GM18867 (cell line): ENCODE results near the gene JARID2.

ENCODE experiments used
- ATAC-seq: cut with Tn5 transposase; IDR thresholded peaks from one replicate; pipeline ENCODE4 v1.9.1; 2021; ENCODE audit warnings: mild to moderate bottlenecking, moderate library complexity; ENCODE audit not compliant: unreplicated experiment

JARID2 gene

DNA sequence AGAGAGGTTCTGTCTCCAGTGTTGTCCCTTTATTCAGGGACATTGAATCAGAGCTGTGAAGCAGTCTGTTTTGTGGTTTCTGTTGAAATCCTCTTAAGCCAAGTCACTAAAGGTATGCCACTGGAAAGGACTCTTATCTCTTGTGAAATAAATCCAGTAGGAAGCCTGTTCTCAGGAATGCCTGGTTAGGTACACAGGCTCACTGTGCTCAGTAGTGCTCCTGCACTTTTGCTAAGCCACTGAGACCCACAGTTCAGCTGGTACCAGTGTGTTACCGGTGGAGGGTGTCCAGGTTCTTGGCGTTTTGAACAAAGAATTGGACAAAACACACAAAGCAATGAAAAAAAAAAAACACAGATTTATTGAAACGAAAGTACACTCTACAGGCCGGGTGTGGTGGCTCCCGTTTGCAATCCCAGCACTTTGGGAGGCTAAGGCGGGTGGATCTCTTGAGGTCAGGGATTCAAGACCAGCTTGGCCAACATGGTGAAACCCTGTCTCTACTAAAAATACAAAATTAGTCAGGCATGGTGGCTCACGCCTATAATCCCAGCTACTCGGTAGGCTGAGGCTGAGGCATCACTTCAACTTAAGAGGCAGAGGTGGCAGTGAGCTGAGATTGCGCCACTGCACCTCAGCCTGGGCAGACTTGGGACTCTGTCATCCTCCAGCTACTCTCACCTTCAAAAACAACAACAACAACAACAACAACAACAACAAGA lies 186.1 kb downstream of the JARID2 start:
- no peak for ATAC-seq

DNA sequence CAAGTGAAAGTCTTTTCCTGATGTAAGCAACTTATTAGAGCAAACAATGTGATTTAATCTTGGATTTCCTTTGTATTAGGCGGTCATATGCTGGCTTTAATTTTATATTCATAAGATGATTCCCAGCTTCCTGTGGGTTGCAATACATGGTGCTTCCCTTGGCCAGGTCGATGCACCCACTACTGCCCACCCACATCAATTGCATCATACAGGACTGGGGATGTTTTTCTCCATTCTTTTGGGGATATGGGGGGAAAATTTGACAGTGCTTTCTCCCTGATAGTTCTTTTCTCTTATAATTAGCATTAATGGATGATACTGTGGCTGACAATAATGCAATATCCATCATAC lies 187.6 kb downstream of the JARID2 start:
- no peak for ATAC-seq

DNA sequence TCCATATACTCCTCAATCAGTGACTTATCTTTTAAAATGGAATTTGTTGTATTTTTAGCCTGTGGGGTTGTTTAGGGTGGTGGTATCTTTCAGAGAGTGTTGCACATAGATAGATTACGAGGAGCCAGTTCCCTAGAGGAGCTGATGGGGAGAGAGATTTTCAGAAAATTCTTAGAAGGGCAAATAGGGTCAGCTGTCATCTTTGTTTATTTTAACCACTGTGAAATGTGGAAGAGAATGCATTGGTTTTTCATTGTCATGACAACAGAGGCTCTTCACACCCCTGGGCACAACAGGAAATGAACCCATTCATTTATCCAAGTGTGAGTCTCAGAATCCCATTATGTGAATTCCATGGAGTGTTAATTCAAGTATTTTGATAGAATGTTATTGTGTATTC lies 188.4 kb downstream of the JARID2 start:
- ATAC-seq: no peak

DNA sequence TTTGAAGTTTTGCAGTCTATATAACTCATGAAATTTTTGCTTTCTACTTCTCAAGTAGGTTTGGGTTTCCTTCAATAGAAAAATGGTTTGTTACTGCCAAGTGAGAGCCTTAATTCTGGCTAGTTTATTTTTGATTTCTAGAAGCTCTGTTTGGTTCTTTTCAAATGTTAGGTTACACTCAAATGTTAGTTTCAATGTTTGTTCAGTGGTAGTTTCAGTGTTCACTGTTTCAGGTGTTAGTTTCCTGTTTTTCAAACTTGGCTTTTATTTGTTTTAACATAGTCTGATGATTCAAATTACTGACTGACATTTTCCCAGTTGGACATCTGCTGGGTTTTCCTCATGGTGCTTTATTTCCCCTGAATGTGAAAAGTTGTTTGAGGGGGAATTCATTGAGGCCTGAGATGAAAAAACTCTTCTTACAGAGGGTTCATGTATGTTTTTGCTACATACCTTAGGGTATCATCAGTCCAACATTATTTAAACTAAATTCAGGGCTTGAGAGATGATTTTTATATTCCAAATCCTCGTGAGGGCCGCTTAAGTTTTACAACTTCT lies 189.0 kb downstream of the JARID2 start:
- no peak for ATAC-seq

DNA sequence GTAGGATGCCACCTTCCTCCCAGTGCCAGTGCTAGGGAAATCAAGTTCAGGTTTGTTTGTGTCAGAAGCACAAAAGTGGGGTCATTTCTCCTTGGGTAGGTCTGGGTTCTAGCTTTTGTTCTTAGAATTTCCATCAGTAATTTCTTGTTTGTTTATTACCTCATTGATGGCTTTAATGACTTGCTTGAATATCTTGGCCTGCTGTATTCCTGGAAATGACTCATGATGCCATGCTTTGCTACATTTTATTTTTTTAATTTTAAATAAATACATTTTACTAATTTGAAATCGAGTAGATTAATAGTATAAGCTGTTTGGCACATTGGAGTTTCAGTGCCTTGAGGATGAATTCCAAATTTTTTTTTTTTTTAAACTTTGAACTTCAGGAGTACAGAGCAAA lies 189.6 kb downstream of the JARID2 start:
- no peak for ATAC-seq

DNA sequence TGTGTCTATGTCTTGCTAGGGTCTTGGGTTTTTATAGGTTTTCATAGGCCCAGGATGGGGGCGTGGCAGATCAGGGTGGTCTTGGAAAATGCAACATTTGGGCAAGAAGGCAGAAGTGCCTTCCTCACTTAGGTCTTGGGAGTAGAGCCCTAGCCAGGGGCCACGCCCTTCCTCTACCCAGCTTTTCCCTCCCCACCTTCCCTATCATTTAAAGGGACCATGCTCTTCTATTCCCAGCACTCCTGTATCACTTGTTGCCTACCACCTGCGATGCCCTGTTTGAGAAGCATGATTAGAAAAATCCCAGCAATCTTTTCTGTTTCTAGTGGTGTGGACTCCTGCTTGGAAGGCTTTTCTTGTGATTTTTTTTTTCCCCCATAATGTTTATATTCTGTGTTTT lies 190.6 kb downstream of the JARID2 start:
- ATAC-seq: no peak

DNA sequence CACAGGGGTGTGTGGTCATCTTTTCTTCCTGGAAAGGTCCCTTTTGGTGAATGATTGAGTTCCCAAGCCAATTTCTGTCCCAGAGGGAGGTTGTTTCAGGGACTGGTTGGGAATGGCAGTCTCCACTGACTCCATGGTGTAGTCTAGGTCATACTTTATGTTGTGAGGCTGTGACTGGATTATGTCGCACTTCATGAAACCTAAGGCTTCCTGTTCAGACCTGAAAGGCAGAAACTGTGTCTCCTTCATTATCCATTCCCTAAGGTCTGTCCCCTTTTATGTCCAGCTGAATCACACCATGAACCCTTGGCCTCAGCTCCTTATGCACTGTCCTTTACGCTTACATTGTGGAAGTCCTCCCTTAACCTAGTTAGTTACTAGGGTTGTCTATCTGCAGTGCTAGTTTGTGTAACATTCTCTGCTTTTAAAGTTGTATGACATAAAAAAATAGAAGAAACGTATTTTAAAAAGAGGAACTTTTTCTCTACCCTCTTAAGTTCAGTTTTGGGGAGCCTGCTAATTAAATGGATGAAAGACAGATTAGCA lies 191.3 kb downstream of the JARID2 start:
- no peak for ATAC-seq

DNA sequence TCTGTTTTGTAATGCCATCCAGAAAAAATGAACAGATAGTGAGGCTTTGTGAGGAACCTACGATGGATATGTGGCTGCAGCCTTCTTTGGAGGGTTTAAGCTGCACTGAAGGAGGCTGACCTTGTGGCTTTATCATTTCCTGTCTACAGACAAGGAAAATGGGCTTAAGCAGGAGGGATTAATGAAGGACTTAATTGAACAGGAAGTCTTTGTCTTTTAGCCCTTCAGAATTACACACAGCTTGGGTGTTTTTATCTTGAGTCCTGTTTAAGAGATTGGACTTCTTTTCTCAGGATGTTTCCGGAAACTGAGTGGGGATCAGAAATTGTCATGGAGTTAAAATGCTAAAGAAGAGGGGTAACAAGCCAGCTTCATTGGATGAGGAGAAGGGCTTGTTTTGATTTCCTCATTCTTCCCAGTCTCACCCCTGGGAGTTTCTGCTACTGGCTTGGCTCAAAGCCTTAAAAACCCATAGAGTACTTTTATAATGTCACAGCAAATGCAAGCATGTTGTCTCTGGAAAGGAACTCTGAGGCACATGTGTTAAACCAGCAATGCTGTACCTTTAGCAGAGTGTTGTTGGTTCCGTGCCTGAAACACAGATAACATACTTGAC lies 193.6 kb downstream of the JARID2 start:
- no peak for ATAC-seq

DNA sequence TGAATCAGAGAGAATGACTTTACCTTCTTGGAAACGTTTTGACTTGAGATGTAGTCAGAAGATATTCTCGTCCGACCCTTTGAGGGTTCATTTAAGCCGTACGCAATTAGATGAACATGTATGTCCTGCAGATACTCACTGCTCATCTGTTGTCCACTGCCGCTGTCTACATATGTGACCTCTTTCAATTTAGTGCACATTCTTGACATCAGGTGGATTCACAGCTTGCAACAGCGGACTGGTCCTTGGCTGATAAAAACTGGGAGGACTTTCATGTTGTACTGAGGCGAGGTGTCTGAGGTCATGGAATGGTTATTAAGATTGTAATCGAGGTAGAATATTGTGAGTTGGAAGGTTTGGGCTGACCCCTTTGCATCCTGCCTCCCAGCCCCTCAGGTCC lies 194.2 kb downstream of the JARID2 start:
- no peak for ATAC-seq

DNA sequence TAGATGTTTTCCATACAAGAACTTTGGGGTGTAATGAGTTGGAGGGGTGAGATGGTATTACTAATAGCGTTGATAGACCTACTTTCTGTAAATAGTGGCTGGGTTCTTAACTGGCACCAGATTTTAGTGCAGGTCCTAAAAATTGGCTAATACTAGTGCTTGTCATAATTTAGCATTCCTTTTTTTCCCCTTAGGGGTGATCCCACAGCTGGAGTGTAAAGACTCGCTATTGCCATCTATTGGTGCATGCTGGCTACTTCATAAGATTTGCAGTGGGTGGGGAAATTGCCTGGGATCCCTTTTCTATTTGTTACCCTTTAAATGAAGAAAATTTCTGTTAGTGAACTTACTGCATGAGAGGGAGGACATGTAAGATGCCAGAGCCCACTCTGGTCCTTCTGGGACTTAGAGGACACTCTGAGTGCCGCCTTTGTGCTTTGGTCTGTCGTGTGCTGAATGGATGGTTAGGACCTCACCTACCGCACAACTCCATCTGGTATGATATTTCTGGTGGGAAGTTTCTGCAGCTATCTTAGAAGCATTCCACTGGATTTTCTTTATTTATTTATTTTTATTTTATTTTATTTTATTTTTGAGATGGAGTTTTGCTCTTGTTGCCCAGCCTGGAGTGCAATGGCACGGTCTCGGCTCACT lies 195.5 kb downstream of the JARID2 start:
- ATAC-seq: no peak

DNA sequence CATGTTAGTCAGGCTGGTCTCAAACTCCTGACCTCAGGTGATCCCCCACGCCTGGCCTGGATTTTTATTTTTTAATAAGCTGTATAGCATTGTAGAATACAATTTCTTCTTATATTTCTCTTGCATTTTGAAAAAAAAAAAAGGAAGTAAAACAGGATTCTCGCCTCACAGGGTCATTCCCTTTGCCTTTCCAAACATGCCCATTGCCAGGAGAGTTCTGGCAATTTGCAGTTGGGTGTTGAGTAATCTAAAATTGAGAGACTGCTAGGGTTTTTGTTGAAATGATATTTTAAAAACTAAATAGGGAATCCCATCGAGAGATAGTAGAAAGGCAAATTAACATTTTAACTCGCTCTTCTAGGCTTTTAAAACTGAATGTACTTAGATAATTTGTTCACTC lies 196.1 kb downstream of the JARID2 start:
- no peak for ATAC-seq

DNA sequence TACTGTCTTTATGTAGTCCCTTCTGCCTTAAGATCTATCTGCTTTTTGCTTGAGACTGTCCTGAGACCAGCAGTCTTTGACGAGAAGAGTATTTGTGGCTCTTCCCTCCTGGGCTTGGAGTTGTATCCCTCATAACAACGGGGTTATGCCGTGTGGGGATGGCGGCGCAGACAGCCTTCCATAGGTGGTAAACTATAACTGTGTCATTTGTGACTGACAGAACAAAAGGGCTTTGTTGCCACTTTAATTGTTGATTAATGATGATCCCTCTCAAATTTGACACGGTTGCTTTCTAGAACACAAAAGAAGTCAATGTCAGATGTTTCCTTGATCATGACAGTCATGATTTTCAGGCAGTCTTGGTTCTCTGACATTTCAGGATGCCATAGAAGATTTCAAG lies 196.6 kb downstream of the JARID2 start:
- no peak for ATAC-seq

DNA sequence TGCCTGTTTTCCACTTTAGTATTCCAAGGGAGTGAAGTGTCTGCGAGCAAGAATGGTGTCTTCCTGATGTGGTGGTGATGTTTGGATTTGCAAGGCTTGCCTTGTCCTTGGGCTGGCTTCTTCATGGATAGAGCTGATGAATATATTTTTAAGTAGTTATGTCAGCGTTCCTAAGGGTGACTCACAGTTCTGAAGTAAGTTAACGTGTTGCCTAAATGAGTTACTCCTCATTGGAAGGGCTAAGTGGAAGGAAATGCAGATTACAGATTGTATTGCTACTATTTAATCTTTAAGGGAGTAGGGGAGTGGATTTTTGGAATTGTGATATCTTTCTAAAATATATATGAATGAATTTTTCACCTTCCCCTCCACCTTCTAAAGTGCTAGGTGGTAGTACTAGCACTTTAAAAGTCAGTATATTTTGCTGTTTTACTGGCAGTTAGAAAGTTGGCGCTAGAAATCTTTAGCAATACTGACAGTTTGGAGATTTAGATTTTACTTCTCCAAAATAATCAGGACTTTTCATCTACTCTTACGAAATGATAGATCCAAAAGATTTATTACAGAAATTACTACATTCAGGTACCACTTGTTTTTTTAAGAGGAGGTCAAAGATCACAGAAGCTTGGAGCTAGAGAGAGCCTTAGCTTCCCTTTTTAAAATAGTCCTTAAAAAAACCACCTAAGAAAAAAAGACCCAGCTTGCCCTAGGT lies 197.4 kb downstream of the JARID2 start:
- ATAC-seq: no peak

DNA sequence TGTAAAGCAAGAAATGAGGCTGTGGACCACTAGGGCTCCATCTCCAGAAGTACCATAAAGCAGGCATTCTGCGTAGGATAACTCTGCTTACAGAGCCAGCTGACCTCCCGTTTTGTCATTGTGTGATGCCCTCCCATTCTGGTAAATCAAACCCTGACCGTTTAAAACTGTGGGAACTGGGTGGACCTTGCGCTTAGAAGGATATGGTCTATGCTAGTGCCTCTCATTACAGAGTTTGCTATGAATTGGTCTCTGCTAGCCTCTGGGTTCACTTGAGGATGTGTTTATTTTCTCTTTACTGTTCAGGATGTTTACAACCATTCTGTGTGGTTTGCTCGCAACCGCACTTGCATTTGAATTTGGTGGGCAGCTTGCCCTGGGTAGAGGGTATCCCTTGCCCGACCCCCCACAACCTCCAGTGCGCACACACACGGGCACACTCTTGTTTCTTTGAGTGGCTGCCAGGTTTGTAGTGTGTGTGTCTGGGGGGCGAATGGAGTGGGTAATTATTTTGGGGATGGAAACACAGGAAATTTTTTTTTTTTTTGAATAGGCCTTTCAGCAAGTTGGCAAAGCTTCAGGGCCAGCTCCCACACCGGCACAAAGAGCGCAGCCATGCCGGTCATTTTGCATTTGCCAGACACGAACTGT lies 198.3 kb downstream of the JARID2 start:
- no peak for ATAC-seq

DNA sequence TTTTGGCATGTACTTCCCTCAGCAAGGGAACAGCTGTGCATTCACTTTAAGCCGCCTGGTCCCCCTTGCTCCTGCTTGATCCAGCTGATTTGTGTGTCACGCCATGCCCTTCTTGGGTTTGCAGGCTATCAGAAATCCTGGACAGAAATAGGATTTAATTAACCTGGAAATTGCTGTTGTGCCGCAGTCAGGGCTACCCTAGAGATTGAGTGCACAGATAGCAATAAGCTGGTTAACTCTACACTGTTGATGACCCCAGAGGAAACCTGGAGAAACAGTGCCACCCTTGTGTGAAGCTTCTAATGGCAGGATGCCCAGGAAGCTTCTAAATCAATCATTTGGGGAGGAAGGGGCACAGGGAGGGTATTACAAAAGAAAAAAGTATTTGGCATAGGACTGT lies 199.0 kb downstream of the JARID2 start:
- no peak for ATAC-seq

DNA sequence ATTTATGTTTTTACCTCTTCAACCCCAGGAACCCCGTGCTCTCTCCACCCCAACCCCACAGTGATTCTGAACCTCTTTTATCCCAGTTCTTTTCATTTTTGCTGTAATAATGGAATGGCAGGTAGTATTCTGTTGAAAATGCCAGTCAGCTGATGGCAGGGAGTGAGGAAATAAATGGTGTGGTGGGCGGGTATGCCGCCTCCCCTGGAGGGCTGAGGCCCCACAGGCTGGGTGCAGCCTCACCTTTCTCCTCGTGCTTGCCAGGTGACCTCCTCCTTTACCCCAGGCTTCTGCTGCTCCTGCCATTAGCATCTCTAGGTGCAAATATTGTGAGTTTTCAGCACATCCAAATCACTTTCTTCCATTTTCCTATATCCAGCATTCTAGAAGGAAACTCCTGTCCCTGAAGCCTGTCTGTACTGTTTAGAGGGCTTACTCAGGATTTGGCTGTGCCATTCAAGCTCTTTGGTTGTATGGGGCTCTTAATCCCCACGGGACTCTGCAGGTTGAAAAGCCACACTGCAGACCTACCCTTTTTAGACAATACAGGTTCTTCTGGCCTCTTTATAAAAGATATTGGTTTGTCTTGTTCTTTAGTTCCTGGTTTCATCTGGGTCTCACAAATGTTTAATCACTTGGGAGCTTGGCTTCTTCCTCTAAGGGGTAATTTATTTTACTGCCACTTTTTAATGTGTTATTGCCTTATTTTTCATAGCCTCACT lies 201.8 kb downstream of the JARID2 start:
- no peak for ATAC-seq

DNA sequence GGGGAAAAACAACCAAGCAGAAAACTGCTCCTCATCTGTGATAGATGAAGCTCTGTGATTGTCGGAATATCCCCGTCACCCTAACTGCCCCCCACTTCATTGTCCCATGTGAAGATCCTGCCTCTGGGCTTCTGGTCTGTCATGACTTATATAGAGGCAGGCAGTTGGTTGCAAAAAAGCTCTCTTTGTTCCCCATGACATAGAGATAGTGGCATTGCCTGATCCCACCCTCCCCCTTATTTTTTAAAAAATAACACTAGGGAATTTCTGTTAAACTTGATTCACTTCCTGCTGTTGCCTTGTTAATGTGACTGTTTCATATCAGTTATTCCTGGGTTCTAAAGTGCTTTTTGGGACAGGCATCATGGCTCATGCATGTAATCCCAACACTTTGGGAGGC lies 203.1 kb downstream of the JARID2 start:
- ATAC-seq: no peak

DNA sequence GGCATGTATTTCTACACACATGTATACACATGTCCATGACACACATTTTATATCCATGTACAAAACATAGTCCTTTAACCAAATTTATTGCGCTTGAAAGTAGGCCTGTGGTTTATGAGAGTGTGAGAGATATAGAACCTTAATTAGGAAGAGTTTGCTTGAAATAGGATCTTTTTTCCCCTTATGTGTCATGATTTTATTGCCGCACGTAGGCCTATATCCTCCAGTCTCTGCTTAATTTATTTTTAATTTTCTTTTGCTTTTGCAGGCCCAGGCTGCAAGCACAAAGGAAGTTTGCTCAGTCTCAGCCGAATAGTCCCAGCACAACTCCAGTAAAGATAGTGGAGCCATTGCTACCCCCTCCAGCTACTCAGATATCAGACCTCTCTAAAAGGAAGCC lies 205.9 kb downstream of the JARID2 start:
- no peak for ATAC-seq

DNA sequence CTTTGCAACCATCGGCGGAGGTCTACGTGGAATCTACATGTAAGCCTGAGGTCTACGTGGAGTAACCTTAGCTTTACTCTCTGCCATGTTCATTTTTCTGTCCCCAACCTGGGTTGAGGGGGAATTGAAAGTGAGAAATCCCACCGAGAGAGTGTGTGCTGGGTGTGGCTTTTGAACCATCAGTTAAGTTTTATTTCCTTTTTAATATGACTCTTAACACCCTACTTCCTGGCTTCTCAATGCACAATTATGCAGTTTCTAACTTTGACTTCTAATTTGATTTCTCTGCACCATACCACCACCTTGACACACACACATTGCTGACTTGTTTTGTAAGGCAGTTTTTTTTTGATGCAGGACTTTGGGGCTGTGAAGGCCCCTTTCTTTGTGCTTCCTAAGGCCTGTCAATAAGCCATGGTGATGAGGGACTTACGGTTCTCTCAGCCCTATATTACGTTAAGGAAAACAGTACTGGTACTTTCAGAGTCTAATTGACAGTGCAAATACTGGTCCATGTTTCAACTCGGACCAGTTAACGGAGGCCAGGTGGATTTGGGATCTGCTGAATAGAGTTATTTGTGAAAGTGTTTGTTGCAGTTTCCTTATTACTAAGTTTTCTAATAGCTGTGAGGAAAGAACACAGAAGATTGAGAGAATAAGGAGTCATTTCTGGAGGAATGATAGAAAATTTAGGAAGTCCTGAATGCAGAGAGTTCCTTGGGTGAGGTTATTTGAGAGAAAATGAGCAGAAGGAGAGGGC lies 206.5 kb downstream of the JARID2 start:
- ATAC-seq: no peak
